ENCODE results near the gene MYL2. TPM values are rescaled to one million over a fixed set of nuclear protein-coding genes. Genes with fewer than 3 reads are reported as not detected.

The MYL2 gene
- total and polyA plus RNA-seq, 2 donors (not counting 1 experiment from before 2014, with no cell fraction given) = 0.18 to 0.39 TPM

GRCh38 chr12:110913119-110914056 lies 7.0 kb downstream of the MYL2 start:
- H3K27ac Mint-ChIP-seq = peak overlapping the region; percentile 95
- WGBS (ENCODE audit: insufficient coverage) = 34% methylated on average over 10 of the region's 14 CpGs

More at GRCh38 chr12:110913119-110914056, 7.0 kb downstream of the MYL2 start:
- Histone ChIP-seq H3K27me3 (replicated peaks in 1 of 4; ENCODE audit: control extremely low read depth in 1 of 4, control insufficient read depth in 3 of 4, insufficient read depth in 4 of 4, low read length in 3 of 4) (no peaks in the 10 kb centered on the region), H3K4me1 (ENCODE audit: control insufficient read depth in 2 of 2, insufficient read depth in 2 of 2, low read length in 2 of 2) (peaks cover 30 to 32% of the 10 kb centered on the region in 2 donors), H3K79me2 (ENCODE audit: control insufficient read depth, insufficient read depth, low read length) (no peaks in the 10 kb centered on the region), H3K36me3 (replicated peaks in 1 of 2; ENCODE audit: control extremely low read depth in 1 of 2, control insufficient read depth in 1 of 2, extremely low read depth in 1 of 2, insufficient read depth in 2 of 2, low read length in 1 of 2) (no peaks in the 10 kb centered on the region), H3K4me3 (ENCODE audit: control extremely low read depth in 1 of 5, extremely low read depth in 1 of 5, insufficient read depth in 1 of 5, low read depth in 2 of 5, low read length in 4 of 5) (peak overlapping the region in 2 of 5 experiments; percentile 5 to 8), H3K9ac (ENCODE audit: low read length) (peak overlapping the region; percentile 46), H3K4me2 (replicated peaks; ENCODE audit: low read depth, low read length, poor library complexity, severe bottlenecking) (peak overlapping the region; percentile 69), H4K20me1 (ENCODE audit: control insufficient read depth, insufficient read depth, low read length, poor library complexity, severe bottlenecking) (no peaks in the 10 kb centered on the region), H3K27ac (ENCODE audit: low read length in 2 of 2) (peak overlapping the region; percentile 75 to 98), H2AFZ (ENCODE audit: insufficient read depth, low read depth, low read length, poor library complexity, severe bottlenecking) (peak overlapping the region; percentile 68), H3K9me3 (ENCODE audit: control extremely low read depth in 1 of 3, control insufficient read depth in 2 of 3, insufficient read depth in 1 of 3, low read length in 2 of 3) (peaks cover 0 to 3% (median 0%) of the 10 kb centered on the region in 3 donors)
- no peaks in the 10 kb centered on the region for H3K27me3 Mint-ChIP-seq
- peak overlapping the region; percentile 67 for H3K4me3 Mint-ChIP-seq
- DNase-seq (peak; percentile 90), ATAC-seq (ENCODE audit: low read depth) (peak; percentile 96)
- intact Hi-C loops (cut with micrococcal nuclease) = no loop called here
- no peaks in the 10 kb centered on the region for H3K9me3 Mint-ChIP-seq (ENCODE audit: insufficient read depth)
- POLR2A ChIA-PET = interaction anchor here (0.9 kb wide), 1 partner anchor 431 kb away, joined by 3 read pairs; no protein-coding TSS in a partner anchor
- TF ChIP-seq CTCF (IDR thresholded peaks at IDR 0.05) = no peak
- TF ChIP-seq EZH2 (IDR thresholded peaks at IDR 0.05; ENCODE audit: borderline replicate concordance, insufficient read depth, low read depth, low read length, poor library complexity, severe bottlenecking) = no peak
- CTCF ChIA-PET = interaction anchor here (2.0 kb wide), 1 partner anchor 19 kb away, joined by 16 read pairs; no protein-coding TSS in a partner anchor
- H3K4me1 Mint-ChIP-seq = peaks cover 37% of the 10 kb centered on the region

Data from B cell (primary cell).